Activated CD4-positive, CD25-positive, alpha-beta regulatory T cell treated with anti-CD3 and anti-CD28 coated beads, Interleukin-2, amount 50 U/mL, for 16 hours (primary cell): ENCODE data around the gene NCAM1.

Source experiments
- DNase-seq: peaks from one replicate; pipeline ENCODE4 v3.0.0-alpha.2; 2020; ENCODE audit warnings: low read depth, low spot score

Gene NCAM1

GRCh38 chr11:113085446-113085845, 124.2 kb downstream of the NCAM1 start:
- no peak for DNase-seq

DNA sequence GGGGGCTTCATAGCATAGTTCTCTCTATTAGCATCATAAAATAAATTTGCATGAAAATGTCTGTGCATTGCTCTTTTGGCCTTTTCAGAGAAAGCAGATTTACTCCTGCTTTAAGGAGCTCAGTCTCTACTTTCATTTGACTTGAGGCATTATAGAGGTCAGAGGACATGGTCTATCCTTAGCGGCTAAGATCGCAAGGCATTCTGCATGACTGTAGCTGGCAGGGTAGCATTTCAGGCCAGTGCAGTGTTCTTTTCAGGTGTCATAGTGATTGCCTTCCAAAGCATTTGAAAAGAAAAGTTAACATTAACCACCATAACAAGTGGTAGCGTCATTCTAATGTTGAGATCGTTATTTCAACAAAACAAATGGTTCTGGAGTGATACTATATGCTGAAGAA, 126.5 kb downstream of the NCAM1 start:
- no peak for DNase-seq

- DNase-seq = no peak
Measured at GRCh38 chr11:113090716-113091480, 129.7 kb downstream of the NCAM1 start.

- DNase-seq = no peak
Measured at GRCh38 chr11:113091481-113091780, 130.2 kb downstream of the NCAM1 start.

DNA sequence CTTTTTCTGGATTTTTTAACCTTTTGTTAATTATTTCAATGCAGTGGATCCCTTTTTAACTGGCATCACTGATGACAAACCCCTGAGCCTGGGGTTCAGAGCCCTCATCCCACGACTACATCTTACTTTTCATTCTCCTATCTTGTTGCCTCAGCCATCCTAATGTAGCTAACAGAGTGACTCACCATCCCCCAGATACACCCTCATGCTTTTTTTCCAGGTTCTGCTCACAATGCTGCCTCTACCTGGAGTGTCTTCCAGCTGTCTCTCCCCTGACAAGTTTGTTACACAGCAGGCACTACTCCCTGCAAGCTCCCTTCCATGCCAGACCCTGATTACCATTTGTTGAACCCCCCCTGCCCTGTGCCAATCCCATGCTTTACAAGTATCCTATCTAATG, 135.4 kb downstream of the NCAM1 start:
- DNase-seq = no peak

- no peak for DNase-seq
Measured at GRCh38 chr11:113103932-113104690, 142.9 kb downstream of the NCAM1 start.

GRCh38 chr11:113104691-113105251, 143.6 kb downstream of the NCAM1 start:
- DNase-seq = no peak

- DNase-seq = no peak
Measured at GRCh38 chr11:113105592-113105991, 144.4 kb downstream of the NCAM1 start.

- no peak for DNase-seq
Measured at GRCh38 chr11:113106507-113106906, 145.3 kb downstream of the NCAM1 start.

DNA sequence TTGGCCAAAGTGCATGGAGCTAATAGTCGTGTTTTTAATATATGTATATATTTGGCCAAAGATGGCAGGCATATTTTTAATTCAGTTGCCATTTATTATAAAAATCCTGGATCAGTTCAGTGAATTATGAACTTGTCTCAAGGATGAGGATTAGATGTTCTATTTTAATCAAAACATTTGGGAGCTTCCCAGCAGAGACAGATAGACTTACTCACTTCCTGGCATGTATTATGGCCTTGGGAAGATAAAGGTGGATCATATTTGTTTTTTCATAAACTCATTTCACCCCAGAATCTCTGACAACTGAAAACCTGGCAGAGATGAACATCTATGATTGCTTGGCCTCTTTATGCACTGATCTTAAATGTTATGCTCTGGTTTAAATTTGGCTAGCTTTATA, 148.8 kb downstream of the NCAM1 start:
- DNase-seq = no peak

DNA sequence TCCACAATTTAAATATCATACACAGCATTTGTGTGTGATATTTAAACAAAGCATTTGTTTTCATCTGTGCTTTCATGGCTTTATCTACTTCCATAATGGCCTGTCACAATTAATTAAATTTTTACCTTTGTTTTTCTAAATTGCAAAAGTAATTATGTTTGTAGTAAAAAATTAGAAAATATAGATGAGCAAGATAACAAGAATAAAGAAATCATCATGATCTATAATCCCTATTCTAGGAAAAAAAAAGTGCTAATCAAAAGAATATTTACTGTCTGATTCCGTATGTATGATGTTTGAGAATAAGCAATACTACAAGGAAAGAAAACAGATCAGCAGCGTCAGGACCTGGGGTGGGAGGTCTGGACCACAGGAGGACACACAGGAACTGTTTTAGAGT, 149.9 kb downstream of the NCAM1 start:
- no peak for DNase-seq

- no peak for DNase-seq
Measured at GRCh38 chr11:113112307-113112706, 151.1 kb downstream of the NCAM1 start.

DNA sequence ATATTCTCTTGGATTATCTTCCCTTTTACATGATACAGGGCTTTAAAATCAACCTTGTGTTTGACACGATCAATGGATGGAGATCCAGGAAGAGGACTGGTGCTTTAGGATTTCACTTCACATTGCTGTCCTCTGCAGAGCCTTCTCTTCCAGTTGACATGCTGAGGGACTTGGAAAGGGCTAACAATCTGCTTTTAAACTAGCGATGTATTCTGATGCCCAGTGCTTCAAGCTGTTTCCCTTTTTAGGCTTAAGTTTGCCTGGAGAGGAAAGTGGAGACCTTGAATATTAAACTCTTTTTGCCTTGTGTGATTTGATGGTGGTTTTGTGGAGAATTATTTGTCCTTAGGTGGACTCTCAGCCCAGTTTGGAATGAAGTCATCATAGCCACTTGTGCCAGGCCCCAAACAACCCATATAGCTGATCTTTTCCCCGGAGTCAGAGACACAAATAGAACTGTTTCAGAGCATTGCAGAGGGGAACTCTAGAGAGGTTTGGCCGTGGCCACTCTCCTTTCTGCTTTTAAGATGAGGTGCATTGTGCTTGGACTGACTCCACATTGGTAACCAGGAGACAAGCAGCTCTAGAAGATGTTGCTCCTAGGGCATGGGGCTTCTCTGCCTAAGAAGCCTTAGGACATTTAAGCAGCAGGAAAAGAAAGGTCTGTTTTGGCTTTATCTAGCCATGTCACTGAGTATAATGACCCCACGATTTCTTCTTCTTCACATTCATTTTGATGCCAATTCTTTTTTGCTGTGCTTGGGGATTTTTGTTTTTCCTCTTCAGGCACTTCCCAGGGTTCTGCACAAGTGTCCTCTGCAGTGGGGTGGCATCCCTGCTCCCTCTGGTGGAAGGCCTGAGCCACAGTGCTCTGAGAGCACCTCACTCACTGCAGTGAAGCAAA, 152.8 kb downstream of the NCAM1 start:
- no peak for DNase-seq

DNA sequence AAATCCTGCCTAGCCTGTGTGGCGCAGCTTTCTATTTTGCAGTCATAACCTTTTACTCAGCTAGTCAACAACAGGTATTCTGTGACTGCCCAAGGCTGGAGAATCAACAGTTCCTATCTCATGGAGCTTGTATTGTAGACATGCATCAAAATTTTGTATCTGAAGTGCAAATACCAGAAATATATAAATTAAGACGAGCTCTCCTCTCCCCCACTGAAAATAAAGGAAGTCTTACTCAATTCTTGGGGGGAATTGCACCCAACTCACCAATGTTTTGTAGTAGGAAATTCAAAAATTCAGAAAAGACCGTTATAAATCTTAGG, 153.4 kb downstream of the NCAM1 start:
- DNase-seq = no peak

DNA sequence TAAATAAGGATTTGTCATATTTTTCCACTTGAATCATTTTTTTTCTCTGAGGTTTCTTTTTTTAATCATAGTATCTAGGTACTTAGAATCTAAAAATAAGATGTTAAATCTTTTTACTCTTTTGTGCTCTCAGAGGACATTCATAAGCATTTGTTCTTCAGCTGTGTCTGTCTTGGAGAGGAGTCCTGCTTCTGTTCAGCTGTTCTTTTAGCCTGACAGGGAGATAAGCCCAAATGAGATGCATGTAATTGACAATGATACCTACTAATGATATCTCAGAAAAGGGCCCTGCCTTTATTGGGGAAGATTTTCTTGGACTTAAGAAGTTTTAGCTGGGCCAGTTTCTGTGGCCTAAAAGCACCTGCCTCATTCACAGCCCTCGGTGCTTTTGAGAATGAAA, 156.9 kb downstream of the NCAM1 start:
- no peak for DNase-seq

DNA sequence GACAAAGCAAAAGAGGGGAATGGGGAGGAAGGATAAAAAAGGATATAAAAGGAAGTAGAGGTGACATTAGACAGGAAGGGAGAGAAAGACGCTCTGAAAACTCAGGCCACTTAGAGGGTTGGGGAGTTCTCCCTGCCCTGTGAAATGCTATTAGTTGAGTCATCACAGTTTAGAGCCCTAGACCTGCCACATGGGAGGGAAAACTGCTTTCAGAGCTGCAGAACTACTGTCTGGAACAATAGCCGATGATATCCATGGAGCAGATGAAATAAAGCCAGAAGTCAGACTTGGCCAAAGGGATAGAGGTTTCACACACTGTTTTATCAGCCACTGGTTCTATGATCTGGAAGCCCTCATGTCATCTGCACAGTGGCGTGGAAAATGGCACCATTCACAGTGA, 157.9 kb downstream of the NCAM1 start:
- no peak for DNase-seq

GRCh38 chr11:113119966-113120736, 158.9 kb downstream of the NCAM1 start:
- no peak for DNase-seq

GRCh38 chr11:113121746-113122145, 160.5 kb downstream of the NCAM1 start:
- no peak for DNase-seq

DNA sequence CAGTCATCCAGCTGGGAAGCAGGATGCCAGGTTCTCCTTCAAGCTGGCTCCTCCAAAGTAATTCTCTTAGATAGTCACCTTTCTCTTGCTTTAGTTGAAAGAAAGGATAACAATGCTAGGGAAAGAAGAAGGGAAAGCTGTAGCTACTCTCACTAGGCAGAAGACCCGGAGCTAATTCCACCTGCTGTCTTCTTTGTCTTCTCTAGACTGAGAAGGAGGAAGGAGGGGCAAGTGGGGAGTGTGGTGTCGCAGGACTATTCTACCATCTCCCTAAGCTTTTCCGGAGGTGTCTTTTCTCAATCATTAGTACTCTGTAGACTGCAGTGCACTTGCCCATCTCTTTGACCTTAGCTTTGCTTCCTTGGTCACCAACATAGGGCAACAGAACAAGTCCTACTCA, 162.8 kb downstream of the NCAM1 start:
- no peak for DNase-seq

- no peak for DNase-seq
Measured at GRCh38 chr11:113124578-113124977, 163.4 kb downstream of the NCAM1 start.

DNA sequence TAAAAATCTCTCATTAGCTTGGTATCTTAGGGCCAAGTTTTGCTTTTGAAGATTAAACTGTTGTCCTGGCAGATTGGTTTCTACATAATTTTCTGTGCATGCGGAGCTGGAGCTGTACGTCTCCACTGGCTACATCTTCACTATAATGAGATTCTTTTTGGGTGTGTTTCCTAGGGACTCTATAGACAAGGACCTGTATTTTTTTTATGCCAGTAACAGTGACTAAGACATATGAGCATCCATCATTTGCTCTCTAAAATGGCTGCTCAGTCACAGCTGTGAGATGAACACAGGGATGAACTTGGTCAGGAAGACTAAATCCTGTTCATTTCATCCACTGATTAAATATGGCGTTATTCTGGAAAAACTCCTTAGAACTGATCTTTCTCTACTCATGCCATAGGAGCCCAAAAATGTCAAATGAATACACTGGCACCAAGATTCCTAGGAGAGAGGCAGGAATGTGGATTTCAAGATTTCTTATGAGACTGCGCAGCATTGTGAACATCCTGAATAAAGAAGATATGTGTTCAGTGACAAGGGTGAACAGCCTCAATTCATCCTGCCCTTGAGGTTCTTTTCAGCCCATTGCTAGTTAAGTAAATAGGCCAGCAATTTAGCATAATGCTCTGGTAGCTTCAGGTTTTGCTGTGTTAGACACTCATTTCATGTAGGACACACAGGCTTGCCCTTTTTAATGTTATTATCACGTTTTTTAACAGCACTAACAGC, 168.2 kb downstream of the NCAM1 start:
- no peak for DNase-seq
